Measurements from ENCODE around the gene SRP54. TPM values are rescaled to one million over a fixed set of nuclear protein-coding genes. Genes with fewer than 3 reads are reported as not detected.

Gene SRP54
- total RNA-seq, 1 experiment from 2014 or later: 57.6 TPM

GRCh38 chr14:34978444-34978843 lies 4.3 kb upstream of the SRP54 start:
- CTCF ChIA-PET: interaction anchor here (0.7 kb wide), 1 partner anchor 172 kb away, joined by 3 read pairs; no protein-coding TSS in a partner anchor
- Mint-ChIP-seq H3K4me3 (ENCODE audit: low read depth, unreplicated experiment) (no peak overlapping the region), H3K9me3 (ENCODE audit: low read depth, unreplicated experiment) (no peaks in the 10 kb centered on the region), H3K36me3 (ENCODE audit: insufficient read depth, unreplicated experiment) (no peaks in the 10 kb centered on the region), H3K27me3 (ENCODE audit: unreplicated experiment) (no peaks in the 10 kb centered on the region), H3K4me1 (ENCODE audit: low read depth, unreplicated experiment) (no peaks in the 10 kb centered on the region), H3K27ac (ENCODE audit: unreplicated experiment) (no peak overlapping the region)
- intact Hi-C loops (cut with micrococcal nuclease; ENCODE audit: unreplicated experiment): no loop called here
- no peak for TF ChIP-seq CTCF (IDR thresholded peaks at IDR 0.05; ENCODE audit: unreplicated experiment)
- no TSS peak for BruUV-seq (replicated peaks)
- no peak for DNase-seq

- TF ChIP-seq CTCF (IDR thresholded peaks at IDR 0.05; ENCODE audit: unreplicated experiment): no peak
- BruUV-seq (replicated peaks): no TSS peak
- intact Hi-C loops (cut with micrococcal nuclease; ENCODE audit: unreplicated experiment): no loop called here
- Mint-ChIP-seq H3K4me1 (ENCODE audit: low read depth, unreplicated experiment) (no peaks in the 10 kb centered on the region), H3K4me3 (ENCODE audit: low read depth, unreplicated experiment) (no peak overlapping the region), H3K9me3 (ENCODE audit: low read depth, unreplicated experiment) (no peaks in the 10 kb centered on the region), H3K27ac (ENCODE audit: unreplicated experiment) (no peak overlapping the region), H3K27me3 (ENCODE audit: unreplicated experiment) (no peaks in the 10 kb centered on the region), H3K36me3 (ENCODE audit: insufficient read depth, unreplicated experiment) (peaks cover 7% of the 10 kb centered on the region)
- DNase-seq: no peak
- CTCF ChIA-PET: interaction anchor here (0.6 to 0.9 kb wide), 3 partner anchors 12 to 247 kb away, joined by 3 read pairs; no protein-coding TSS in a partner anchor
Measured at GRCh38 chr14:34980337-34980900, 2.4 kb upstream of the SRP54 start.

GRCh38 chr14:34981743-34982420 lies 910 bp upstream of the SRP54 start:
- peak; percentile 34 for DNase-seq
- Mint-ChIP-seq H3K27ac (ENCODE audit: unreplicated experiment) (no peak overlapping the region), H3K36me3 (ENCODE audit: insufficient read depth, unreplicated experiment) (peaks cover 7% of the 10 kb centered on the region), H3K9me3 (ENCODE audit: low read depth, unreplicated experiment) (no peaks in the 10 kb centered on the region), H3K4me3 (ENCODE audit: low read depth, unreplicated experiment) (no peak overlapping the region), H3K4me1 (ENCODE audit: low read depth, unreplicated experiment) (no peaks in the 10 kb centered on the region), H3K27me3 (ENCODE audit: unreplicated experiment) (no peaks in the 10 kb centered on the region)
- no TSS peak for BruUV-seq (replicated peaks)
- CTCF ChIA-PET: interaction anchor here (0.5 to 0.9 kb wide), 5 partner anchors 138 to 259 kb away, joined by 3 to 4 read pairs (median 3); no protein-coding TSS in a partner anchor
- TF ChIP-seq CTCF (IDR thresholded peaks at IDR 0.05; ENCODE audit: unreplicated experiment): peak; percentile 21
- intact Hi-C loops (cut with micrococcal nuclease; ENCODE audit: unreplicated experiment): loop anchor here (1.0 kb wide), 1 partner anchor 107 kb away; the partner anchor contains the start of gene BAZ1A

- TSS peak; percentile 70 for BruUV-seq (replicated peaks)
- Mint-ChIP-seq H3K4me1 (ENCODE audit: low read depth, unreplicated experiment) (no peaks in the 10 kb centered on the region), H3K27me3 (ENCODE audit: unreplicated experiment) (no peaks in the 10 kb centered on the region), H3K27ac (ENCODE audit: unreplicated experiment) (no peak overlapping the region), H3K4me3 (ENCODE audit: low read depth, unreplicated experiment) (no peak overlapping the region), H3K9me3 (ENCODE audit: low read depth, unreplicated experiment) (no peaks in the 10 kb centered on the region), H3K36me3 (ENCODE audit: insufficient read depth, unreplicated experiment) (peaks cover 7% of the 10 kb centered on the region)
- CTCF ChIA-PET: interaction anchor here (0.6 to 1.1 kb wide), 5 partner anchors 12 to 456 kb away, joined by 3 to 4 read pairs (median 3); no protein-coding TSS in a partner anchor
- no peak for TF ChIP-seq CTCF (IDR thresholded peaks at IDR 0.05; ENCODE audit: unreplicated experiment)
- intact Hi-C loops (cut with micrococcal nuclease; ENCODE audit: unreplicated experiment): no loop called here
- DNase-seq: no peak
Measured at GRCh38 chr14:34983148-34983760, 462 bp downstream of the SRP54 start.

Data from Calu3 (cell line).